ENCODE data around the gene SGK2. TPM values are rescaled to one million over a fixed set of nuclear protein-coding genes. Genes with fewer than 3 reads are reported as not detected.

The SGK2 gene
- total and polyA plus RNA-seq, 2 of the 13 experiments (the other 11 are each of a cell fraction or from before 2014, with no cell fraction given), result 6.2 to 29.4 TPM

- TF ChIP-seq ZHX1 (CRISPR knock-in tag; IDR thresholded peaks at IDR 0.05; ENCODE audit: low read depth) (peak; percentile 81; the same call in 1 of the 2 replicates), IKZF1 (IDR thresholded peaks at IDR 0.05) (no peak), ADNP (CRISPR knock-in tag; IDR thresholded peaks at IDR 0.05) (no peak), DPF2 (CRISPR knock-in tag; IDR thresholded peaks at IDR 0.05; ENCODE audit: borderline replicate concordance, low read depth) (0 out of 2 replicates have a peak, but pooled peaks have one; percentile 55), ATAD3A (CRISPR knock-in tag; IDR thresholded peaks at IDR 0.05) (no peak), ZNF430 (CRISPR knock-in tag; IDR thresholded peaks at IDR 0.05) (peak; percentile 10; the same call in 1 of the 2 replicates), MED13 (CRISPR knock-in tag; IDR thresholded peaks at IDR 0.05) (peak; percentile 60; the same call in 1 of the 2 replicates), JUNB (CRISPR knock-in tag; IDR thresholded peaks at IDR 0.05; ENCODE audit: borderline replicate concordance) (peak; percentile 55; the same call in 1 of the 2 replicates), REXO4 (CRISPR knock-in tag; IDR thresholded peaks at IDR 0.05; ENCODE audit: borderline replicate concordance) (0 out of 2 replicates have a peak, but pooled peaks have one; percentile 31), ZNF124 (CRISPR knock-in tag; IDR thresholded peaks at IDR 0.05) (no peak), ZBTB34 (CRISPR knock-in tag; IDR thresholded peaks at IDR 0.05) (0 out of 2 replicates have a peak, but pooled peaks have one; percentile 4), REST (IDR thresholded peaks at IDR 0.05; ENCODE audit: borderline replicate concordance in 1 of 2, low read depth in 1 of 2, low read length in 2 of 2) (peak; percentile 59 to 93), ATRX (CRISPR knock-in tag; IDR thresholded peaks at IDR 0.05; ENCODE audit: borderline replicate concordance) (no peak)
- TF ChIP-seq, protein P1, sequence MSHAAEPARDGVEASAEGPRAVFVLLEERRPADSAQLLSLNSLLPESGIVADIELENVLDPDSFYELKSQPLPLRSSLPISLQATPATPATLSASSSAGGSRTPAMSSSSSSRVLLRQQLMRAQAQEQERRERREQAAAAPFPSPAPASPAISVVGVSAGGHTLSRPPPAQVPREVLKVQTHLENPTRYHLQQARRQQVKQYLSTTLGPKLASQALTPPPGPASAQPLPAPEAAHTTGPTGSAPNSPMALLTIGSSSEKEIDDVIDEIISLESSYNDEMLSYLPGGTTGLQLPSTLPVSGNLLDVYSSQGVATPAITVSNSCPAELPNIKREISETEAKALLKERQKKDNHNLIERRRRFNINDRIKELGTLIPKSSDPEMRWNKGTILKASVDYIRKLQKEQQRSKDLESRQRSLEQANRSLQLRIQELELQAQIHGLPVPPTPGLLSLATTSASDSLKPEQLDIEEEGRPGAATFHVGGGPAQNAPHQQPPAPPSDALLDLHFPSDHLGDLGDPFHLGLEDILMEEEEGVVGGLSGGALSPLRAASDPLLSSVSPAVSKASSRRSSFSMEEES (CRISPR knock-in tag; IDR thresholded peaks at IDR 0.05), result no peak; the same call in 1 of the 2 replicates
Observed at GRCh38 chr20:43538878-43539700, 19.7 kb upstream of the SGK2 start (continued).

Data from HepG2 (cell line).